HepG2 (cell line): ENCODE measurements around the gene PAK6. TPM values are rescaled to one million over a fixed set of nuclear protein-coding genes. Genes with fewer than 3 reads are reported as not detected.

Experiments used
- ATAC-seq: fragments of 200-7000 bp; cut with Tn5 transposase; 3 replicates; pipeline ENCODE4 v1.9.1; 2020; ENCODE audit warnings: mild to moderate bottlenecking, moderate library complexity
- BruUV-seq: library from RNA; stranded (reverse); fragments of 400-500 nt; replicated peaks from 2 replicates; lab custom pipeline; 2021; lab: Mats Ljungman, UMichigan
- CTCF ChIA-PET: fragments of 300-600 bp; formaldehyde crosslinking; extraction: SDS; loops from one replicate; lab custom pipeline; 2021; ENCODE audit warnings: low total read pairs, inconsistent platforms, low intra/inter-chr PET ratio; lab: Yijun Ruan, JAX
- POLR2A ChIA-PET: fragments of 350-600 bp; sonication (Branson Sonifier 250); formaldehyde crosslinking; loops from one replicate; lab custom pipeline; 2020; ENCODE audit warnings: antibody characterized with exemption, inconsistent platforms; lab: Yijun Ruan, JAX
- DNase-seq: peaks from one replicate; pipeline ENCODE4 v3.0.0-alpha.2; 2015; ENCODE audit warnings: low spot score
- FAIRE-seq: peaks from 3 replicates; lab custom pipeline; 2011; peaks lifted over from hg19 to GRCh38; lab: Jason Lieb, UNC
- H2AFZ ChIP-seq: one replicate; pipeline ENCODE4 v1.6.1; 2011; ENCODE audit warnings: low read length, inconsistent platforms
- H3K27ac ChIP-seq: fragments of 300-600 bp; 3 replicates; pipeline ENCODE4 v1.8.0; 2011; ENCODE audit warnings: mixed run types, mild to moderate bottlenecking, mixed read lengths, low read length, inconsistent platforms; ENCODE audit not compliant: insufficient read depth; ENCODE audit errors: extremely low read length
- H3K27me3 ChIP-seq, 2 experiments: fragments of 200-600 bp in 1 of 2; 2 replicates in 1 of 2; 3 replicates in 1 of 2; pipeline versions ENCODE4 v1.6.0 to v1.8.0; 2011; ENCODE audit warnings: low read length in 2 of 2, mild to moderate bottlenecking in 2 of 2, moderate library complexity in 2 of 2, inconsistent platforms in 1 of 2; ENCODE audit not compliant: insufficient read depth in 2 of 2, control insufficient read depth in 1 of 2
- H3K36me3 ChIP-seq, 2 experiments: fragments of 200-600 bp in 1 of 2; replicated peaks in 1 of 2; 2 replicates in 1 of 2; 3 replicates in 1 of 2; pipeline versions ENCODE4 v1.5.1 to v1.8.0; 2011; ENCODE audit warnings: low read length in 2 of 2, inconsistent platforms in 1 of 2; ENCODE audit not compliant: insufficient read depth in 2 of 2, control insufficient read depth in 1 of 2
- H3K4me1 ChIP-seq: 2 replicates; pipeline ENCODE4 v1.5.1; 2012; ENCODE audit warnings: low read length, inconsistent platforms; ENCODE audit not compliant: insufficient read depth
- H3K4me2 ChIP-seq: 2 replicates; pipeline ENCODE4 v1.6.0; 2011; ENCODE audit warnings: low read depth, low read length, inconsistent platforms
- H3K4me3 ChIP-seq, 3 experiments: fragments of 200-600 bp in 1 of 3; sonication (generic), shearing (Covaris generic) in 1 of 3; replicated peaks in 1 of 3; 2 replicates each; pipeline ENCODE4 v1.5.1; 2011 to 2016; ENCODE audit warnings: low read length in 3 of 3, inconsistent platforms in 2 of 3, low read depth in 2 of 3, mild to moderate bottlenecking in 2 of 3, control low read depth in 1 of 3, mixed read lengths in 1 of 3; ENCODE audit not compliant: insufficient read depth in 1 of 3
- H3K79me2 ChIP-seq: one replicate; pipeline ENCODE4 v1.6.1; 2011; ENCODE audit warnings: low read length, inconsistent platforms; ENCODE audit not compliant: insufficient read depth
- H3K9ac ChIP-seq: 2 replicates; pipeline ENCODE4 v1.6.0; 2011; ENCODE audit warnings: mild to moderate bottlenecking, low read depth, low read length, inconsistent platforms; ENCODE audit not compliant: insufficient read depth
- H3K9me3 ChIP-seq: 2 replicates; pipeline ENCODE4 v1.5.1; 2012; ENCODE audit warnings: mild to moderate bottlenecking, low read length
- H4K20me1 ChIP-seq: 2 replicates; pipeline ENCODE4 v1.6.0; 2011; ENCODE audit warnings: inconsistent platforms, mild to moderate bottlenecking, low read length, moderate library complexity; ENCODE audit not compliant: insufficient read depth
- DPF2 ChIP-seq: sonication (generic); formaldehyde crosslinking; IDR thresholded peaks from 2 replicates; pipeline ENCODE4 v1.4.0; 2020; ENCODE audit warnings: mild to moderate bottlenecking, low read depth, missing genetic modification reagents, borderline replicate concordance
- ELF1 ChIP-seq: sonication (generic); formaldehyde crosslinking; IDR thresholded peaks from 2 replicates; pipeline ENCODE4 v1.4.0; 2020; ENCODE audit warnings: missing genetic modification reagents
- GZF1 ChIP-seq: sonication (generic); formaldehyde crosslinking; IDR thresholded peaks from 2 replicates; pipeline ENCODE4 v1.5.1; 2020; ENCODE audit warnings: mild to moderate bottlenecking, missing genetic modification reagents
- KLF6 ChIP-seq: IDR thresholded peaks from 2 replicates; pipeline ENCODE4 v1.8.0; 2016; ENCODE audit warnings: missing biosample characterization, missing genetic modification reagents
- MAF1 ChIP-seq: sonication (generic); formaldehyde crosslinking; IDR thresholded peaks from 2 replicates; pipeline ENCODE4 v1.5.0; 2020; ENCODE audit warnings: missing genetic modification reagents, borderline replicate concordance
- MAFK ChIP-seq, 2 experiments: IDR thresholded peaks in 1 of 2; conservative IDR thresholded peaks in 1 of 2; 2 replicates each; pipeline ENCODE4 v1.6.1; 2011; ENCODE audit warnings: improper control_type of control experiment in 2 of 2, low read length in 2 of 2
- PBX2 ChIP-seq: IDR thresholded peaks from 2 replicates; pipeline ENCODE4 v1.6.1; 2016; ENCODE audit warnings: control low read depth
- SIN3A ChIP-seq: IDR thresholded peaks from 2 replicates; pipeline ENCODE4 v1.6.1; 2011; ENCODE audit warnings: low read depth, mild to moderate bottlenecking, control low read depth, low read length, borderline replicate concordance
- WIZ ChIP-seq: sonication (generic); formaldehyde crosslinking; IDR thresholded peaks from 2 replicates; pipeline ENCODE4 v1.5.1; 2020; ENCODE audit warnings: mild to moderate bottlenecking, missing genetic modification reagents
- ZNF12 ChIP-seq: sonication (generic); formaldehyde crosslinking; IDR thresholded peaks from 2 replicates; pipeline ENCODE4 v1.5.0; 2020; ENCODE audit warnings: missing genetic modification reagents
- ZNF335 ChIP-seq: sonication (generic); formaldehyde crosslinking; IDR thresholded peaks from 2 replicates; pipeline ENCODE4 v1.4.0; 2020; ENCODE audit warnings: missing genetic modification reagents
- WGBS: methylation state at CpG from one replicate; pipeline ENCODE4 v1.1.6; 2017; ENCODE audit warnings: low lambda C conversion rate; 5-methylcytosine and 5-hydroxymethylcytosine counted together
- in situ Hi-C: cut with HindIII; loops from 2 replicates; pipeline ENCODE4 v1.10.0; 2017; ENCODE audit warnings: low pct_unique_long_range_greater_than_20kb; ENCODE audit not compliant: extremely low pct_ligation_motif_present
- intact Hi-C: fragments of 100-400 bp; cut with micrococcal nuclease; formaldehyde crosslinking; loops from one replicate; pipeline ENCODE4 v1.10.0; 2022; ENCODE audit not compliant: unreplicated experiment
- polyA plus RNA-seq, 8 experiments: library from polyadenylated mRNA; depleted of rRNA in 3 of 8; stranded (reverse) in 7 of 8; unstranded in 1 of 8; fragments of >200 nt; fragmentation: Illumina TruSeq in 4 of 8; extraction: Trizol in 4 of 8; gene quantifications; 2 replicates each; pipeline versions ENCODE4 v1.2.1 to v1.2.3, GENCODE V29; 2011 to 2016; ENCODE audit warnings: low read depth in 4 of 8, missing spikeins in 1 of 8, mixed read lengths in 1 of 8; ENCODE audit not compliant: insufficient read depth in 1 of 8
- total RNA-seq, 5 experiments: library from RNA; depleted of rRNA; stranded (reverse); fragments of >200 nt; fragmentation: Illumina TruSeq; extraction: Trizol; gene quantifications; 2 replicates each; pipeline ENCODE4 v1.2.3, GENCODE V29; 2016; ENCODE audit warnings: low read depth in 1 of 5

PAK6 gene
- total and polyA plus RNA-seq, 2 of the 13 experiments (the other 11 are each of a cell fraction or from before 2014, with no cell fraction given), result 0.07 TPM; not detected in 1

GRCh38 chr15:40286794-40287193 is 47.9 kb downstream of the PAK6 start (continued):
- TF ChIP-seq PBX2 (CRISPR knock-in tag), result no peak
- no peak for TF ChIP-seq SIN3A
- TF ChIP-seq GZF1 (CRISPR knock-in tag), result no peak
- TF ChIP-seq MAF1, result no peak
- TF ChIP-seq ELF1 (CRISPR knock-in tag), result no peak
- no peak for TF ChIP-seq KLF6 (CRISPR knock-in tag)
- TF ChIP-seq WIZ, result no peak
- no peak for TF ChIP-seq ZNF335 (CRISPR knock-in tag)
- TF ChIP-seq, all 625 proteins: peak for 0

GRCh38 chr15:40287505-40287904 is 48.6 kb downstream of the PAK6 start:
- no peak for DNase-seq
- no peaks in the 10 kb centered on the region for H3K36me3 ChIP-seq
- peaks cover 22 to 95% of the 10 kb centered on the region in 2 experiments for H3K27me3 ChIP-seq
- CTCF ChIA-PET, result no interaction called here
- no peak overlapping the region for H3K4me3 ChIP-seq
- no peaks in the 10 kb centered on the region for H3K79me2 ChIP-seq
- no TSS peak for BruUV-seq
- intact Hi-C loops, result no loop called here
- H3K27ac ChIP-seq, result no peak overlapping the region
- in situ Hi-C loops, result no loop called here
- POLR2A ChIA-PET, result no interaction called here
- no peak overlapping the region for H3K4me2 ChIP-seq
- no peak overlapping the region for H3K9ac ChIP-seq
- no peak for FAIRE-seq
- WGBS, result 0% methylated on average over 3 of the region's 3 CpGs
- H3K4me1 ChIP-seq, result peaks cover 10% of the 10 kb centered on the region; the same call in 1 of the 2 replicates
- no peak for TF ChIP-seq ZNF12 (CRISPR knock-in tag)
- no peak for TF ChIP-seq MAFK (conservative IDR thresholded peaks at IDR 0.05 in 1 of 2, IDR thresholded peaks at IDR 0.05 in 1 of 2; ENCODE audit: low read length in 2 of 2)
- no peak for TF ChIP-seq DPF2 (CRISPR knock-in tag)
- TF ChIP-seq, all 625 proteins: peak for 0
- Histone ChIP-seq H4K20me1 (no peaks in the 10 kb centered on the region), H2AFZ (no peak overlapping the region), H3K9me3 (no peaks in the 10 kb centered on the region)
- no peak for ATAC-seq
